ENCODE measurements around the gene ZNF106.

The ZNF106 gene

DNA sequence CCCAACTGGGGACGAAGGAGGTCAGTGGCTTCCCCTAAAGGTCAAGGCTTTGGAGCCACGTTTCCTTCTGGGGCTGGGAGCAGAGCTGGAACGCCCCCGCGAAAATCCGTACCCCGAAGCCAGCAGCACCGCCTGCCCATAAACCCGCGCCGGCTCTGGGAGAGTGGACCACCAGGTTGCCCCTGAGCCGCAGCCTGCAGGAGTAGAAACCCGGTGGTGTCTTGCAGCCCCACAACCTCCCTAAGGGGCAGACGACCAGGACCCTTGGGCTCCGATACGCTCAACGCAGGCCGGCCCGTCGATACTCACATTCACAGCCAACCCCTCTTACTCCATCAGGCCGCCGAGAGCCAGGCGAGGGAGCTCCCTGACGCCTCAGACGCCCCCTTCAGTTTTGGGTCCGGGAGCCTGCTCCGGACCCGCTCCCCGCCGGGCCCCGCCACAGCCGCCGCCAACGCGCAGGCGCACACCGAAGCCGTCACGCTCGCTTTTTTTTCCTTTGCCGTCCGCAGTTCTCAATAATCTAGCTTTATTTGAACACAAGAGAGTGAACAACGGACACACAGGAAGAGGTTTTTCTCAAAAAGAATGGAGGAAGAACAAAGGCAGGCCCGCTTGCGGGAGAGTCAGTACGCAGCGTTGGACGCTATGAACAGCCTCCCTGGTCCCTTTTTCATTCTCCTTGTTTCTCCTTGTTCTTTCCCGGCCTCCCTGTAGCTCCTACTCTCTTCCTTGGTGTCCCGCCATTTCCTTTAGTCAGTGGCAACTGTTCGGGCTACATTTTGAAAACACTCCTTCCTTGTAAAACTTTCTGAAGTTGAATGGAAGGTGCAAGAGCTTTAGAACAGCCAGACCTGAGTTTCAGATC lies at the start of gene ZNF106:
TSS of gene ZNF106 (minus strand) at position 471 of the 868 bp plus-strand sequence. CDS start 18,852 bp downstream, outside the sequence.
- peak; percentile 86 for DNase-seq

DNA sequence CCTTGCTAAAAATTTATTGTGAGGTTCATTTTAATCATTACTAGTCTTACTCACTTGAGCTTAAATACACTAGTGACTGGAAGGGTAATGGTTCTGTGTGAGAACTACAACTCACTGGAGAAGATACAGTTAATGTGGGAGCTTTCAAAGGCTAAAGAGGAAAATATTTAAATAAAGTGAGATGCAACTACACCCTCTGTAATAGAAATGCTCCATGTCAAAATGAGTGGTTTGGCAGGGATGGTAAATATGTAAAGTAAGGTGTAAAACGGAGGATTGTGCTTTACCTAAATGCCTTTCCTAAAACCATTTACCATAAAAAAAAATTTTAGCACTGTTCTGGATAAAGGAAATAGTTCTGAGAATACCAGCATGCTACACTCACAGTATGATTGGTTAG lies 42.3 kb upstream of the ZNF106 start:
- DNase-seq = no peak

DNA sequence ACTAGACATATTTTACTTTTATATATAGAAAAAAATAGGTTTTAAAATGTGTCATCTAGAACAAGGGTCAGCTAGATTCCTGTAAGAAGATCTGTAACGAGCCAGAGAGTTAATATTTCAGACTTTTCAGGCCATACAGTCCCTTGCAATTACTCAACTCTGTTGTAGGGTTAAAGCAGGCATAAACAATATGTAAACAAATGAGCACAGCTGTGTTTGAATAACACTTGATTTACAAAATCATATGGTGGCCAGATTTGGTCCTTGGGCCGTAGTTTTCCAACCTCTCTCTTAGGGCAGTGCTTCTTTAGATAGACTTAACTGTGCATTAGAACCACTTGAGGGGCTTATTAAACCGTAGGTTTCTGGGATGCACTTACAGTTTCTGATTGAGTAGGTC lies 38.0 kb upstream of the ZNF106 start:
- DNase-seq = no peak

DNA sequence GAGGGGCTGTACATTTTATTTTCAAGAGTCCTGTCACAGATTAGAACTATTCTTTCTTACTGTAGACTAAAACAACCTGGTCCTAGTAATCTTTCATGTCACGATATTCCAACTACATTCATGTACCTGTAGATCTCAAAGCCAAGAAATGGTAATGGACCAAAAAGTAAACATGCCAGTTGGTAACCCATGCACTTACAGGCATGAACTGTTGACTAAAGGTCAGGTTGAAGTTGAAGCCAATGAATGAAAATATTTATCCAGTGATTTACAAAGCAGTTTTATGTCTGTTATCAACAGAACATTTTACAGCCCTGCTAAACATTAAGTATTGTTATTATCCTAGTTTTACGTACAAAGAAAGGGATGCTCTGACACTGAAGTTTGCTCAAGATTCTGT lies 32.4 kb upstream of the ZNF106 start:
- DNase-seq = no peak

DNA sequence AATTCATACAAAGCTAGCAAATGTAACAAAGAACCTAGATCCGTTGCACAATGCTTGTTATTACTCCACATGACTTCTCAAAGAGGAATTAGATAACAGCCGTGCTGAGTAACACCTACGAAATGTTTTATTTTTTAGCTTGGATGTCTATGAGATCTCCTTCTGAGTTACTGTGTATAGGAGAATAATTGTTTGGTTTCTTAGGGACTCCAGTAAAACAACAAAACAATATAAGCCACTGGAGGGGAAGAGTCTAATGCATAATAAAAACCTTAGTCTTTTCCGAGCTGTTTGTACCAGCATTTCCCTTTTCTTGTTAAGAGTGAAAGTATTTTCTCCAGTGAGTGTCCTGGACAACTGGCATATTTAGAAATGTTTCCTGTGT lies 20.1 kb upstream of the ZNF106 start:
- no peak for DNase-seq

DNA sequence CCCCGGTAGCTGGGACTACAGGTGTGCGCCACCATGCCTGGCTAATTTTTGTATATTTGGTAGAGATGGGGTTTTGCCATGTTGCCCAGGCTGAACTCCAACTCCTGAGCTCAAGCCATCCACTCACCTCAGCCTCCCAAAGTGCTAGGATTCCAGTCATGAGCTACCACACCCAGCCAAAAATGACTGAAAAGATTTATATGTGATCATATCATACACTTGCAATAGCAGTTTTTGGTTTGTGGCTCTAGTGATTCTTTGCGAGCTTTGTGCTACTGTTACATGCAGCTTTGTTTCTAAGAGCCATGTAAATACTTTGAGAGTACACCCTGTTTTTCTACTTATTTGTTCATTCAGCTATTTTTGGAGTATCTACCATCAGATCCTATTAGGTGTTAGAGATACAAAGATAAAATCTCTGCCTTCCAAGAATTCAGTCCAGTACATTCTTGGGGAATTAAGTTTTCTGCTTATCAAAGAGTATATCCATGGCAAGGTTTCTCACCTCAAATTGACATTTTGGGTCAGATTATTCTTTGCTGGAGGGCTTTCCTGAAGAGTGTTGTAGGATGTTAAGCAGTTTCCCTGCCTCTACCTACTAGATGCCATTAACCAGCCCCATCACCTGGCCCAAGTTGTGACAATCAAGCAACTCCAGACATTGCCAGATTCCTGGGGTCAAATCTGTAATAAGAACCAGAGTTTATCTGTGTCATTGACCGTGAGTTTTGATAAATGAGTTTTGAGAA lies 19.5 kb upstream of the ZNF106 start:
- DNase-seq = no peak

DNA sequence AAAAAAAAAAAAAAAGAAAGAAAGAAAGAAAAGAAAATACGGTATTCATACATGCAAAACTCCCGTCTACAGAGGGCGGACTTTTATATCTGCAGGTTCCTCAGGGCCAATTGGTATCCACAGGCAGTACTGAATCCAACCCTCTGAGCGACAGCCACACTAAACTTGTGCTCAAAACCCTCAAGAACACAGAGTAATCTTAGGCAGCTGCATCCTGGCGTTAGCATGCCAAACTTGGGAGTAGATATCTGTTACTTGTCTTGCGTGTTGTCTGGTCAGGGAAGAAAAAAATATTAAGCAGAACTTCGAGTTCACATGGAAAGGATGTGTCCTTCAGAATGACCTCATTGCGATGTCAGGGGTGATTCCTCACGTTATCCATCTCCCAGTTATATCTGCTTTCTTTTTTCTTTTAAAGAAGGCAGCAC lies 17.3 kb upstream of the ZNF106 start:
- no peak for DNase-seq

DNA sequence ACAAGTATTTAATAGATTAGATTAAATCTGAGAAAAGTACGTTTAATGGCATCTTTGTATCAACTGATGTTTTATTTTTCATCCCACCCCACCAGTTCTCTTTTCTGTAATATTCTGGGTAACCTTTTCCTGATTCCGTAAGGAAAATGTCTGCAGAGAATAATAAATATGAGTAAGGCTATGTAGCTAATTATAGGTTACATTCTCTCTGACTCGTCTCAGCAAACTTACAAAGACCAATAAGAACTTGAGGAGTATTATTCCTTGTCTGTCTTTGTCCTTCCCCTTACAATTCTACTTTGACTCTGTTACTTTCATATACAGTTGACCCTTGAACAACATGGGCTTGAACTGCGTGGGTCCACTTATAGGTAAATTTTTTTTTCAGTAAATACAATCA lies 16.6 kb upstream of the ZNF106 start:
- no peak for DNase-seq

DNA sequence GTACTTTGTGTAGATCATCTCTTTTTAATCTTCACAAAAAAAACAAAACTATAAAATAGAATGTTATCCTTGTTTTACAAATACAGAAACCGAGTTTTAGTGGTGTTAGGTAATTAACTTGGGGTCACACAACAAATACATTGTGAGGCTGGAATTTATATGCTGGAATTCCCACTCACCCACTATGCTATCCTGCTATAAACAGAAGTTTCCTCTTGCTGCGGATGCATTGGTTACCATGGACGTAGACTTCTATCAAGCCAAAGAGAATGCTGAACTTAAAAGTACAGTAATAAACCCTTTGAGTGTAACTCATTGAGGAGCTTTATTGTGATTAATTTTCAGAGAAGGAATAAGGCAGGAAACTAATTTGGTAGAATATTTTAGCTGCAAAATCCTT lies 13.7 kb upstream of the ZNF106 start:
- DNase-seq = no peak

DNA sequence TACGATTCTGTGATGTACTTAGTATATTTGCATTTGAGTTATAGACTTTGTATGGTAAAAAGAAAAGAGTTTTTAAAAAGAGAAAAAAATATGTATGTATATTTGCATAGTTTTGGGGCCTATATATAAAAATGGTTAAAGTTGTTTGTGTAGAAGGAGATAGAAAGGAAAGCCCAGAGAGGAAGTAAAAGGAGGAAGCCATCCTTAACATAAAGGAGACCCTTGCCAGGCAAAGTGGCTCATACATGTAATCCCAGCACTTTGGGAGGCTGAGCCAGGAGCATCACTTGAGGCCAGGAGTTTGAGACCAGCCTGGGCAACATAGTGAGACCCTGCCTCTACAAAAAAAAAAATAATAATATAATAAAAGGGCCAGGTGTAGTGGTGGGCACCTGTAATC lies 12.9 kb upstream of the ZNF106 start:
- DNase-seq = no peak

DNA sequence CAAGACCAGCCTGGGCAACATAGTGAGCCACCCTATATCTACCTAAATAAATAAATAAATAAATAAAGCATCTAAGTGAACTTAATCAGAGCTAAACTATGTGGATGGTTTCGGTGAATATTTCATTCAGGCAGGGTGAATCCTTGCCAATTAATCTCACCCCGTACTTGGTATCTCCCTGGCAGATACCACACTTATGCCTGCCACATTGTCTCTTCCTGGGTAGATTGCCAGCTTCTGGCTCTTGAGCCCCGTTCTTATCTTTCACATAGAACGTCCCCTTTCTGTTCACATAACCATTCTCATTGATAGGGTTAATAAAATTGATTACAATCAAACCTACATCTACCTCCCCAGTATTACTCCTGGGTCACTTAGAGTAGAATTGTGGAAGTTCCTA lies 11.5 kb upstream of the ZNF106 start:
- DNase-seq = no peak

DNA sequence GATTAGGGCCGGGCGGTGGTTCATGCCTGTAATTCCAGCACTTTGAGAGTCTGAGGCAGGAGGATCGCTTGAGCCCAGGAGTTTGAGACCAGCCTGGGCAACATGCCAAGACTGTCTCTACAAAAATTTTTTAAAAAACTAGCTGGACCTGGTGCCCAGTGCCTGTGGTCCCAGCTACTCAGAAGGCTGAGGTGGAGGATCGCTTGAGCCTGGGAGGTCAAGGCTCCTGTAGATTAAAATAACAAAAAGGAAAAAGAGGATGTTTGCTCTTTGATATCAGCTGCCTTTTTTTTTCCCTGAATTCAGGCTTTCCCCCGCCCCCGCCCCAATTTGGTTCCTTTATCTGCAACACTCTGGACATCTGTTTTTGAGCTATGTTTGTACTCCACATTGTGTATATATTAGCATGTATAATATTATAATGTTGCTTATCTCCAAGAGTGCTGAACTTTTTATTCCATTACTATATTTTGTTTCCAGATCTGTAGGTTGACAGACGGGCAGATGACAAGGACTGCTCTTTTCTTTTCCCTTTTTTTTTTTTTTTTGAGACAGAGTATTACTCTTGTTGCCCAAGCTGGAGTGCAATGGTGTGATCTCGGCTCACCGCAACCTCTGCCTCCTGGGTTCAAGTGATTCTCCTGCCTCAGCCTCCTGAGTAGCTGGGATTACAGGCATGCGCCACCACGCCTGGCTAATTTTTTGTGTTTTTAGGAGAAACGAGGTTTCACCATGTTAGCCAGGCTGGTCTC lies 9.1 kb upstream of the ZNF106 start:
- DNase-seq = no peak

DNA sequence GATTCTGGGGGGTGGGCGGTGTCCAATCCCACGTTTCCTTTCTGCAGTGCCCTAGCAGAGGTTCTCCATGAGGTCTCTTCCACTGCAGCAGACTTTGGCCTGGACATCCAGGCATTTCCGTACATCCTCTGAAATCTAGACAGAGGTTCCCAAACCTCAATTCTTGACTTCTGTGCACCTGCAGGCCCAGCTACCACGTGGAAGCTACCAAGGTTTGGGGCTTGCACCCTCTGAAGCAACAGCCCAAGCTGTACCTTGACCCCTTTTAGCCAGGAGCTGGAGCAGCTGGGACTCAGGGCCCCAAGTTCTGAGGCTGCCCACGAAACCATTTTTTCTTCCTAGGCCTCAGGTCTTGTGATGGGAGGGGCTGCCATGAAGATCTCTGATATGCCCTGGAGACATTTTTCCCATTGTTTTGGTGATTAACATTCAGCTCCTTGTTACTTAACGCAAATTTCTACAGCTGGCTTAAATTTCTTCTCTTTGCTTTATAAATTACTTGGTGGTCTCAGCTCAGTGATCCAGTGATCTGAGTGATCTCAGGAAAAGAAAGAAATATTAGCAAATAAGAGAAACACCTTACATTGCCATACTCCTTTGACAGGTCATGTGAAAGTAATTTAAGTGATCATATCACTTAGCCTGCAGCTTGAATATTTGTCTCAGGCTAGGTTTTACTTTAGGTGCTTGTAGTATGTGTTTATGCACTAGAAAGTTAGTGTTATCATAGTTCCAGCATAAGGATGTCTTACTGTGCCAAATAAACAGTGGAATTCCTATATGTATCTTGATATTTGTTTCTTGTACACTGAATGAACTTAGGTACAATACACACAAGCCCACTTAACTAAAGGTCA lies 7.5 kb upstream of the ZNF106 start:
- no peak for DNase-seq

DNA sequence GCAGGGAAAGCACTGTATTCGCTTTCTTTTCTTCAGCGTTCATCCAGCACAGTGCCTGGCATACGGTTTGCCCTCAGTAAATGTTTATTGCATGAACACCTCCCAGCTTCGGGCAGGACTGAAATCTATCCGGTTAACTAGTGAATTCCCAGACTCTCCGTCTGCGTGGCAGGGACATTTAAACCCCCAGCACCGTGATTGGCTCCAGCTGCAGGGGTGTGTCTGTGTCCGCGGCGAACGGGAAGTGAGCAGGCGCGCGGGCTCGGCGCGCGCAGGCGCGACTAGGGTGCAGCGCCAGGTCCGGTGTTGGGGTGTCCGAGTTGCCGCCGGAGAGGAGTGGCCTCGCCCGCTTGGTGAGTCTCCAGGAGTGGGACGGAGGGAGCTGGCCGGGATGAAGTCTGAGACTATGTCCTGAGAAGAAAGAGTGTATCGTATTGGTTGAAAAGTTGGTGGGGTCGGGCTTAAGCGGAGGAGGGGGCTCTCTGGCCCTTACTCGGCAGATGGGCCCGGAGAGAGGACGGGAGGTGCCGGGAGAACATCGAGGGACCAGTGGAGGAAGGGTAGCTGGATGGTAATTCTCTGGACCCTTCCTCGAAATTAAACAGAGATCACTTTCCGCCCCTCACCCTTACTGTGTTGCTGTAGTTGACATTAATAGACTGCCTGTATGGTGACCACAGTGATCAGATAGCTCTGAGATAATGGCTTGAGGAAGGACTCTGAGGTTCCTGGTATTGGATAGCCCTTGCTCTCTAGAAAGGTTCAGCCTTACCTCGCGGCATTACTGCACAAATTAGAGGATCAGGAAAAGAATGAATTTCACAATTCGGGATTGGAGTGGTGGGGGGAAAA lies 4.6 kb upstream of the ZNF106 start, which contains the start of gene SNAP23:
TSS of gene SNAP23 (plus strand) at position 274 of the 852 bp plus-strand sequence. CDS start 16,213 bp downstream, outside the sequence.
- peak; percentile 87 for DNase-seq

DNA sequence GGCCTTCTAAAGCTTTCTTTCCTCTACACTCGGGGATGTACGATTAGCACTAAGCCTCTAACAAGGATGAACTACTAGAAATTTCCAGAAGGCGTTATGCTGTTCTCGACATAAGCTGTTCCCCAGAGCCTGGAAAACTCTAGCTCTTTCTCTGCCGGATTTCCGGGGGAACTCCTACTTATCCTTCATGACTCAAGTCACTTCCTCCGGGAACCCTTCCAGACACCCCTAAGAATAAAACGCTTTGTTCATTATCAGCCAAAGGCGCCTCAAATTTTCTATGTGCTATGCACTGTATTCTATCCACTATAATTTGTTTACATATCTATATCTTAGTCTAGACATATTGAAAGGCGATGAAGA lies 4.0 kb upstream of the ZNF106 start:
- peak; percentile 6 for DNase-seq

DNA sequence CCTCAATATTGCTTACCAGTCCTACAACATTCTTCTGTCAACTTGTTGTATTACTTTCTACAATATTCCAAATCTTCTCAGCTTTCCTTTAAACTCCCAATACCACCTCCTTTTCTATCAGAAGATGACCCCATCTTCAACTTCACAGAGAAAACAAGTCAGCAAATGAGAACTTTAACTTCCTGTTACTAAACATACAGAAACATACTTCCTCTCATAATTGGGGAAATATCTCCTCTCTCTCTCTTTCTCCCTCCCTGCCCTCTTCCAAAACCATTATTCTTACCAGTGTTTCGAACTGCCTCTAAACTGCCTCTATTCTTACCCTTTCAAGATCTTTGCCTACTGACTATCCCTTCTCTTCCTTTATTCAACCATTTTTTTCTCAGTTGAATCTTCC lies 2.7 kb upstream of the ZNF106 start:
- no peak for DNase-seq

DNA sequence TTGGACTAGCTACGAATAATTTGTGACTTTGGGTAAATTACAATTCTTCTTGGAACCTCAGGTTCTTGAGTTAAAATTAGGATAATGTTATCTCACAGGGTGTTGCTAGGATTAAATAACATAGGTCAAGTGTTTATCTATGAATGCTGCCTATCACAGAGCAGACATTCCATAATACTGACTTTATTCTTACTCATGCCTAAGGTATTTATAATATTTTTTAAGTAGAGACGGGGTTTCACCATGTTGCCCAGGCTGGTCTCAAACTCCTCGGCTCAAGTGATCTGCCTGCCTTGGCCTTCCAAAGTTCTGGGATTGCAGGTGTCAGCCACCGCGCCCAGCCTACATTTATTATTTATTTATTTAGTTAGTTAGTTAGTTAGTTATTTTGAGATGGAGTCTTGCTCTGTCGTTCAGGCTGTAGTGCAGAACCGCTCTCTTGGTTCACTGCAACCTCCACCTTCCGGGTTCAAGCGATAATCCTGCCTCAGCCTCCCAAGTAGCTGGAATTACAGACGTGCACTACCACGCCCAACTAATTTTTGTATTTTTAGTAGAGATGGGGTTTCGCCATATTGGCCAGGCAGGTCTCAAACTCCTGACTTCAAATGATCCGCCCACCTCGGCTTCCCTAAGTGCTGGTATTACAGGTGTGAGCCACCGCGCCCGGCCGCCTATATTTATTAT lies 741 bp upstream of the ZNF106 start:
- no peak for DNase-seq

DNA sequence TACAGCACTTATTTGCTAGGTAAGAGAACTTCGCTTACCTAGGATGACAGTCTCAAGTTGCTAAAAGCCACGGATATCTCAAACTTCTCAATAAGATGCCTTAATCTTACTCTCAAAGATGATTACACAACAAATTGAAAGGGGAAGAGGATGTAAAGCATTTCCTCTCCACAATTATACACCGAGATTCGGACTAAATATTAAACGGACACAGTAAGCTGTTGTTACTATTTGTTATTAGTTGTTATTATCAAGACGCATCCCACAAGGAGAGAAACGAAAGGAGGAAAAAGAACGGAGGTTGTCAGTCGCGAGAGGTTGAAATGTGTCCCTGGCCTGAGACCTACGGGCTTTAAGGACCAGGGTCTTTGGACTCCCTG lies 660 bp downstream of the ZNF106 start:
- peak; percentile 9 for DNase-seq

DNA sequence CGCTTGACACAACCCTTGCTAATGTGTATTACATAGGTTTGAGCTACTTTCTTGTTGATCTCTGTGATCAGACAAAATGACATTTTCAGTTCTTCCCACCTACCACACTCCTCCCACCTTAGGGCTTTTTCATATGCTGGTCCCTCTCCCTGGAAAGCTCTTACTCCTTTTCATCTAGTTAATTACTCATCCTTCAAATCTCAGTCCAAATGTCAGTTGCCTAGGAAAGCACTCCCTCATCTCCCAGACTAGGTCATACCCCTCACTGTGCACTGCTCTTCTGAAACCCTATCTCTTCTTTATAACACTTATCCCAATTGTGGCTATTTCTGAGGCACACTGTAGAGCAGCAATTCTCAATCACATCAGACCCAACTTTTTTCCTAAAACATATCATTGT lies 7.3 kb downstream of the ZNF106 start:
- DNase-seq = no peak

DNA sequence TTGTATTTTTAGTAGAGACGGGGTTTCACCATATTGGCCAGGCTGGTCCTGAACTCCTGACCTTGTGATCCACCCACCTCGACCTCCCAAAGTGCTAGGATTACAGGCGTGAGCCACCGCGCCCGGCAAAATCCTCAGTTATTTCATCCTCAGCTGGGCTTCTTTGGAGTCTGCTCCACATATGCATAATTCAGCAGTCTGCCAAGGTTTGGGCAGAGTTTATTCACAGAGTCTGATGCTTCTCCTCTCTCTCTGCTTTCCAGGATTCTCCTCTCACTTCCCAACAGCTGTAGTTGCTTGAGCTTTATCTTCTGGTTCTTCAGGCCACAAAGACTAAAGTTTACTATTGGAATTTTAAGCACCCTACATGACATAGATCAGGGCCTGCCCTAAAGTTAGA lies 8.2 kb downstream of the ZNF106 start:
- no peak for DNase-seq

DNA sequence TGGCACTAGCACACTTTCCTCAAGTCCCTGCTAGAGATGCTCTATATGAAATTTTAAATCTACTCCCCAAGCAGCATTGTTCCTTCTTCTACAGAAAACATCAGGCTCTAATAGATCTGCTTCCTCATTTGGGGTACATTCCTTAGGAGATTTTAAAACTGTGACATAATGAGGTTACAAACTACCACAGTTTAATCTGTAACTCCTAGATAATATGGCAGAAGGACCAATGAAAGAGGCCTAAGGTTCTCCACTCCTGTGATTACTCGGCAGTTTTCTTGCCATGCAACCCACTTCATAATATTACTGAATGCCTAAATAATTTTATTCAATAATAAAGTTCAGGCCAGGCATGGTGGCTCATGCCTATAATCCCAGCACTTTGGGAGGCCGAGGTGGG lies 16.1 kb downstream of the ZNF106 start:
- DNase-seq = no peak
